HG03097 (cell line): ENCODE results near the gene UCMA.
"Not testable (repeated sequence)": the region's sequence is repeated elsewhere in the genome, so short reads cannot be mapped to it uniquely, and the experiment has no call there.

Source experiments
- ATAC-seq: cut with Tn5 transposase; IDR thresholded peaks from one replicate; pipeline ENCODE4 v1.9.1; 2021; ENCODE audit not compliant: unreplicated experiment, low FRiP score

Gene UCMA

GRCh38 chr10:13234172-13234571 lies at the start of gene UCMA:
UCMA (minus strand) TSS chr10:13234374; CDS start chr10:13234258, 116 bp downstream.
- ATAC-seq = no peak

GRCh38 chr10:13282348-13282747 lies 48.2 kb upstream of the UCMA start:
- not testable (repeated sequence) for ATAC-seq

- no peak for ATAC-seq
These were observed 42.7 kb upstream of the UCMA start for GRCh38 chr10:13276749-13277365.

GRCh38 chr10:13276146-13276545 lies 42.0 kb upstream of the UCMA start:
- not testable (repeated sequence) for ATAC-seq

- no peak for ATAC-seq
These were observed 38.0 kb upstream of the UCMA start for GRCh38 chr10:13272164-13272571.

GRCh38 chr10:13271552-13272163 lies 37.5 kb upstream of the UCMA start:
- no peak for ATAC-seq

GRCh38 chr10:13270877-13271551 lies 36.8 kb upstream of the UCMA start:
- ATAC-seq = no peak

- ATAC-seq = no peak
These were observed 34.7 kb upstream of the UCMA start for GRCh38 chr10:13268841-13269240.

- ATAC-seq = no peak
These were observed 34.1 kb upstream of the UCMA start for GRCh38 chr10:13268310-13268709.

- ATAC-seq = no peak
These were observed 29.4 kb upstream of the UCMA start for GRCh38 chr10:13263591-13263990.

GRCh38 chr10:13262433-13262832 lies 28.3 kb upstream of the UCMA start:
- ATAC-seq = no peak

GRCh38 chr10:13257621-13258140 lies 23.5 kb upstream of the UCMA start:
- no peak for ATAC-seq

GRCh38 chr10:13256627-13257026 lies 22.5 kb upstream of the UCMA start:
- no peak for ATAC-seq

GRCh38 chr10:13253726-13254125 lies 19.6 kb upstream of the UCMA start:
- no peak for ATAC-seq

- no peak for ATAC-seq
These were observed 13.6 kb upstream of the UCMA start for GRCh38 chr10:13247784-13248183.

GRCh38 chr10:13247246-13247645 lies 13.1 kb upstream of the UCMA start:
- ATAC-seq = no peak

- not testable (repeated sequence) for ATAC-seq
These were observed 8.1 kb upstream of the UCMA start for GRCh38 chr10:13242260-13242659.

GRCh38 chr10:13241613-13242012 lies 7.4 kb upstream of the UCMA start:
- ATAC-seq = no peak

GRCh38 chr10:13239923-13240322 lies 5.7 kb upstream of the UCMA start:
- ATAC-seq = no peak

- no peak for ATAC-seq
These were observed 4.3 kb upstream of the UCMA start for GRCh38 chr10:13238271-13239077.

GRCh38 chr10:13236638-13237037 lies 2.5 kb upstream of the UCMA start:
- no peak for ATAC-seq
